PC-3 (cell line): ENCODE results near the gene GIPC3.

Experiments used
- CTCF ChIP-seq: fragments of 300-600 bp; sonication (generic); conservative IDR thresholded peaks from 2 replicates; pipeline ENCODE4 v1.5.1; 2017; ENCODE audit warnings: antibody characterized with exemption, low read depth, mild to moderate bottlenecking, low read length
- EZH2 ChIP-seq: fragments of 300-600 bp; sonication (generic); IDR thresholded peaks from one replicate; pipeline ENCODE4 v1.6.1; 2017; ENCODE audit warnings: antibody characterized with exemption, mild to moderate bottlenecking, low read length; ENCODE audit not compliant: unreplicated experiment
- EZH2phosphoT487 ChIP-seq: fragments of 300-600 bp; sonication (generic); IDR thresholded peaks from 2 replicates; pipeline ENCODE4 v1.6.1; 2018; ENCODE audit warnings: mild to moderate bottlenecking, antibody characterized with exemption, low read length, borderline replicate concordance

- TF ChIP-seq EZH2 (no peak), CTCF (no peak), EZH2phosphoT487 (no peak)
Measured at GRCh38 chr19:3589949-3590348, 4.7 kb downstream of the GIPC3 start.
